ENCODE data around the gene COL13A1.

DNA sequence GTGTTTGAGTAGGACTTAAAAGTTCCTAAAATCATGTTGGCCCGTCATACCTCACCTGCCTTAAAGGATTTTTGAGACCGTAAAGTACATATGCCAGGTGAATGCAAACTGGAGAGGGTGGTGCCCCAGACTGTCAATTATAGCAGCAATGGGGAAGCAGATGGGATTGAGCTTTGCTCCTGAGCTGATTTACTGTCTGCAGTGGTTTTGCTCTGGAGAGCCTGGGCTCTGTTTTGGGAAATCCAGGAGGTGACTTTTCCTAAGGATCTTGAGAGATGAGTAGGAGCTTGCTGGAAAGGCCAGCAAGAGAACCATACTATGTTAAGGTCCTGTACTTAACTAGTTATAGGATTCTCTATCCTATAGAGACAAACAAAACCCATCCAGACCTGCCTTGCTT is 43.0 kb downstream of the COL13A1 start:
- TF ChIP-seq POLR2AphosphoS5 (IDR thresholded peaks at IDR 0.05; ENCODE audit: low read depth, low read length) (no peak), JUND (IDR thresholded peaks at IDR 0.05; ENCODE audit: low read length) (no peak), CTCF (IDR thresholded peaks at IDR 0.05; ENCODE audit: control extremely low read depth in 1 of 3, insufficient read depth in 1 of 3, low read depth in 1 of 3, low read length in 3 of 3) (no peak), SP2 (IDR thresholded peaks at IDR 0.05; ENCODE audit: low read length) (no peak), TAF1 (IDR thresholded peaks at IDR 0.05; ENCODE audit: low read depth, low read length) (no peak), POLR2A (IDR thresholded peaks at IDR 0.05; ENCODE audit: control extremely low read depth in 1 of 2, low read depth in 2 of 2, low read length in 2 of 2) (no peak), MAX (IDR thresholded peaks at IDR 0.05) (no peak), SP1 (IDR thresholded peaks at IDR 0.05; ENCODE audit: low read depth, low read length) (no peak), BRCA1 (IDR thresholded peaks at IDR 0.05; ENCODE audit: low read depth, low read length) (no peak), TCF12 (IDR thresholded peaks at IDR 0.05; ENCODE audit: low read depth, low read length) (no peak)

Measured in H1 (cell line).